Adipose tissue (tissue), 3 donors: ENCODE measurements around the gene GNPAT. TPM values are rescaled to one million over a fixed set of nuclear protein-coding genes. Genes with fewer than 3 reads are reported as not detected.

Experiments used
- H3K27ac ChIP-seq: one replicate; pipeline ENCODE4 v1.5.1; 2013; ENCODE audit warnings: low read depth, low read length
- WGBS, 3 donors: extraction: QIAGEN DNeasy Blood & Tissue Kit; methylation state at CpG; one replicate each; pipeline ENCODE4 v1.1.7; 2013; 5-methylcytosine and 5-hydroxymethylcytosine counted together
- polyA plus RNA-seq, 3 donors: library from polyadenylated mRNA; stranded (reverse); fragments of 200-250 nt; gene quantifications; one replicate each; pipeline ENCODE4 v1.2.3, GENCODE V29; 2013
- donor health status: healthy with polysubstance abuse.
- donor health status: Bipolar disorder and iron deficiency.
- donor health status: healthy.

The GNPAT gene
- polyA plus RNA-seq: 10 to 100 TPM; 25.1 to 33.9 (median 26.5) TPM

GRCh38 chr1:231240883-231241735, at the start of gene GNPAT:
TSS of gene GNPAT (plus strand) at chr1:231241212. CDS start at chr1:231241379, 167 bp downstream.
- WGBS, 3 donors: 0 to 1% (median 0%) methylated on average over 50 to 51 of the region's 51 CpGs
- peak within 1 kb of the TSS; percentile 12 for H3K27ac ChIP-seq

- WGBS, 3 donors: 37 to 50% (median 47%) methylated on average over 12 of the region's 12 CpGs
- H3K27ac ChIP-seq: no peak overlapping the region
Observed at GRCh38 chr1:231192620-231193163, 48.3 kb upstream of the GNPAT start.

- 72 to 84% (median 74%) methylated on average over 10 of the region's 10 CpGs for WGBS, 3 donors
- no peak overlapping the region for H3K27ac ChIP-seq
Observed at GRCh38 chr1:231193710-231194340, 47.2 kb upstream of the GNPAT start.

- WGBS, 3 donors: 77 to 93% (median 84%) methylated on average over 2 of the region's 2 CpGs
- no peak overlapping the region for H3K27ac ChIP-seq
Observed at GRCh38 chr1:231194476-231194842, 46.6 kb upstream of the GNPAT start.

GRCh38 chr1:231194843-231195516, 46.0 kb upstream of the GNPAT start:
- 72 to 77% (median 76%) methylated on average over 8 of the region's 8 CpGs for WGBS, 3 donors
- H3K27ac ChIP-seq: no peak overlapping the region

- no peak overlapping the region for H3K27ac ChIP-seq
- 86 to 93% (median 93%) methylated on average over 3 of the region's 3 CpGs for WGBS, 3 donors
Observed at GRCh38 chr1:231196307-231196706, 44.7 kb upstream of the GNPAT start.

GRCh38 chr1:231196728-231197127, 44.3 kb upstream of the GNPAT start:
- H3K27ac ChIP-seq: no peak overlapping the region
- 84 to 89% (median 85%) methylated on average over 2 of the region's 2 CpGs for WGBS, 3 donors

GRCh38 chr1:231199868-231200267, 41.1 kb upstream of the GNPAT start:
- 95 to 98% (median 95%) methylated on average over 7 of the region's 7 CpGs for WGBS, 3 donors
- H3K27ac ChIP-seq: no peak overlapping the region

GRCh38 chr1:231200388-231201031, 40.5 kb upstream of the GNPAT start:
- WGBS, 3 donors: 52 to 65% (median 58%) methylated on average over 8 of the region's 8 CpGs
- H3K27ac ChIP-seq: no peak overlapping the region

GRCh38 chr1:231201375-231201978, 39.5 kb upstream of the GNPAT start:
- 79 to 86% (median 82%) methylated on average over 16 of the region's 16 CpGs for WGBS, 3 donors
- no peak overlapping the region for H3K27ac ChIP-seq

- no peak overlapping the region for H3K27ac ChIP-seq
- WGBS, 3 donors: 57 to 68% (median 62%) methylated on average over 5 of the region's 5 CpGs
Observed at GRCh38 chr1:231201979-231202633, 38.9 kb upstream of the GNPAT start.

- 81 to 83% (median 81%) methylated on average over 21 of the region's 21 CpGs for WGBS, 3 donors
- no peak overlapping the region for H3K27ac ChIP-seq
Observed at GRCh38 chr1:231203259-231204057, 37.6 kb upstream of the GNPAT start.

GRCh38 chr1:231206856-231207255, 34.2 kb upstream of the GNPAT start:
- H3K27ac ChIP-seq: no peak overlapping the region
- WGBS, 3 donors: 47 to 59% (median 55%) methylated on average over 8 of the region's 8 CpGs

GRCh38 chr1:231207437-231207836, 33.6 kb upstream of the GNPAT start:
- 73 to 80% (median 74%) methylated on average over 3 of the region's 3 CpGs for WGBS, 3 donors
- H3K27ac ChIP-seq: no peak overlapping the region

GRCh38 chr1:231208980-231209379, 32.0 kb upstream of the GNPAT start:
- WGBS, 3 donors: 88 to 93% (median 92%) methylated on average over 14 of the region's 14 CpGs

GRCh38 chr1:231209531-231209930, 31.5 kb upstream of the GNPAT start:
- WGBS, 3 donors: 83 to 94% (median 89%) methylated on average over 5 of the region's 5 CpGs
- H3K27ac ChIP-seq: no peak overlapping the region

More at GRCh38 chr1:231208980-231209379, 32.0 kb upstream of the GNPAT start:
- no peak overlapping the region for H3K27ac ChIP-seq

GRCh38 chr1:231210126-231210525, 30.9 kb upstream of the GNPAT start:
- WGBS, 3 donors: 79 to 91% (median 84%) methylated on average over 6 of the region's 6 CpGs
- H3K27ac ChIP-seq: no peak overlapping the region
